Vagina (tissue), 2 donors: Measurements from ENCODE around the gene CD52. TPM values are rescaled to one million over a fixed set of nuclear protein-coding genes. Genes with fewer than 3 reads are reported as not detected.

Source experiments
- DNase-seq, 2 donors: peaks; one replicate each; pipeline ENCODE4 v3.0.0-alpha.2; 2017; ENCODE audit errors: extremely low spot score in 2 of 2
- H3K27ac ChIP-seq: fragments of 200-600 bp; sonication (generic); one replicate; pipeline ENCODE4 v1.5.1; 2019
- H3K27me3 ChIP-seq: fragments of 200-600 bp; sonication (generic); one replicate; pipeline ENCODE4 v1.5.1; 2019
- H3K36me3 ChIP-seq, 2 donors: fragments of 200-600 bp; sonication (generic); one replicate each; pipeline ENCODE4 v1.5.1; 2017 to 2019
- H3K4me1 ChIP-seq: fragments of 200-600 bp; sonication (generic); one replicate; pipeline ENCODE4 v1.5.1; 2019
- H3K4me3 ChIP-seq, 2 donors: fragments of 200-600 bp; sonication (generic); 1 replicate in 1 of 2; 2 replicates in 1 of 2; pipeline ENCODE4 v1.5.1; 2016 to 2019
- H3K9me3 ChIP-seq: fragments of 200-600 bp; sonication (generic); one replicate; pipeline ENCODE4 v1.5.1; 2019
- POLR2A ChIP-seq, 2 donors: fragments of 450-650 bp; IDR thresholded peaks; one replicate each; pipeline ENCODE4 v1.6.1; 2017; ENCODE audit warnings: antibody characterized with exemption in 2 of 2, mild to moderate bottlenecking in 2 of 2, moderate library complexity in 2 of 2
- POLR2AphosphoS5 ChIP-seq, 2 donors: sonication (generic); formaldehyde crosslinking; IDR thresholded peaks; one replicate each; pipeline ENCODE4 v1.9.0; 2017; ENCODE audit warnings: antibody characterized with exemption in 2 of 2, mild to moderate bottlenecking in 2 of 2, low read depth in 1 of 2; ENCODE audit not compliant: insufficient read depth in 1 of 2
- intact Hi-C: fragments of 100-400 bp; cut with DNase I; formaldehyde crosslinking; loops from one replicate; pipeline ENCODE4 v1.15.1; 2023
- total RNA-seq: library from RNA; depleted of rRNA; stranded (reverse); fragments of >200 nt; gene quantifications from one replicate; pipeline ENCODE4 v1.2.3, GENCODE V29; 2016
- TF ChIP-seq, protein P1 (sequence below), 3 experiments: fragments of 450-650 bp in 2 of 3; fragments of 200-600 bp in 1 of 3; sonication (generic) in 1 of 3; IDR thresholded peaks; one replicate each; pipeline ENCODE4 v1.5.1; 2017 to 2019; ENCODE audit warnings: antibody characterized with exemption in 3 of 3, mild to moderate bottlenecking in 2 of 3, moderate library complexity in 2 of 3

Gene CD52
- total RNA-seq, 1 donor from 2014 or later, result 8.1 TPM

DNA sequence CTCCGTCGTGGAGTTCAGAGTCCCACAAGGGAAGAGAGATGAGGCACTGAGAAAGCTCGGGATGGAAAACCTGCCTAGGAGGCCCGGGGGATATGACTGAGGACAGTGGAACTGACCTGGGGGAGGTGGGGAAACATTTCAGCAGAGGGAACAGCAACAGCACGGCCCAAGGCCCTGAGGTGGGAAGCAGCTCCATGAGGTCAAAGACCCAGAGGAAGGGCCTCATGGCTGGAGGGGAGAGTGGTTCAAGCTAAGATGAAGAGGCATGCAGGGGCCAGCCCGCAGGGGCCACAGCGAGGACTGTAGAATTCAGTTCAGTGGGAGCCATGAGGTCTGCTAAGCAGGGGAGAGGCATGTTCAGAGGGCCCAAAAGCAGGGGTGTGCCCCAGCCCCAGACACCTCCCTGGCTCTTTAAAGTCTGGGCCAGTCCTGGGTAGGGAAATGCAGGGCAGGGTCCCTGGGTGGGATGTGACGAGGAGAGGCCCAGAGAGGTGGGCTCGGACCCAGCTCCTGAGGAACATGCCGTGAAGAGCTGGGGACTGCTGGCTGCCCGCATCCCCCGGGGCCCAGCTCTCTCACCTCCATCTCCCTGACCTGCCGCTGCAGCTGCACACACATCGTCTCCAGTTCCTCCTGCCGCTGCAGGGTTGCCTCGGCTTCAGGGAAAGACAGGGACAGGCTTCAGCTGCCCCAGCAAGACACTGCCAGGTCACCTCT, 21.3 kb upstream of the CD52 start:
- Histone ChIP-seq H3K27me3 (no peaks in the 10 kb centered on the region), H3K27ac (no peak overlapping the region), H3K36me3 (no peaks in the 10 kb centered on the region), H3K9me3 (no peaks in the 10 kb centered on the region), H3K4me3 (no peak overlapping the region), H3K4me1 (peaks cover 2% of the 10 kb centered on the region)
- no peak for TF ChIP-seq POLR2A (IDR thresholded peaks at IDR 0.05)
- no peak for TF ChIP-seq POLR2AphosphoS5 (IDR thresholded peaks at IDR 0.05; ENCODE audit: insufficient read depth in 1 of 2, low read depth in 1 of 2)
- TF ChIP-seq, protein P1, sequence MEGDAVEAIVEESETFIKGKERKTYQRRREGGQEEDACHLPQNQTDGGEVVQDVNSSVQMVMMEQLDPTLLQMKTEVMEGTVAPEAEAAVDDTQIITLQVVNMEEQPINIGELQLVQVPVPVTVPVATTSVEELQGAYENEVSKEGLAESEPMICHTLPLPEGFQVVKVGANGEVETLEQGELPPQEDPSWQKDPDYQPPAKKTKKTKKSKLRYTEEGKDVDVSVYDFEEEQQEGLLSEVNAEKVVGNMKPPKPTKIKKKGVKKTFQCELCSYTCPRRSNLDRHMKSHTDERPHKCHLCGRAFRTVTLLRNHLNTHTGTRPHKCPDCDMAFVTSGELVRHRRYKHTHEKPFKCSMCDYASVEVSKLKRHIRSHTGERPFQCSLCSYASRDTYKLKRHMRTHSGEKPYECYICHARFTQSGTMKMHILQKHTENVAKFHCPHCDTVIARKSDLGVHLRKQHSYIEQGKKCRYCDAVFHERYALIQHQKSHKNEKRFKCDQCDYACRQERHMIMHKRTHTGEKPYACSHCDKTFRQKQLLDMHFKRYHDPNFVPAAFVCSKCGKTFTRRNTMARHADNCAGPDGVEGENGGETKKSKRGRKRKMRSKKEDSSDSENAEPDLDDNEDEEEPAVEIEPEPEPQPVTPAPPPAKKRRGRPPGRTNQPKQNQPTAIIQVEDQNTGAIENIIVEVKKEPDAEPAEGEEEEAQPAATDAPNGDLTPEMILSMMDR (IDR thresholded peaks at IDR 0.05), result no peak
- DNase-seq, result peak in 1 of 2 donors; percentile 67
- intact Hi-C loops, result no loop called here

DNA sequence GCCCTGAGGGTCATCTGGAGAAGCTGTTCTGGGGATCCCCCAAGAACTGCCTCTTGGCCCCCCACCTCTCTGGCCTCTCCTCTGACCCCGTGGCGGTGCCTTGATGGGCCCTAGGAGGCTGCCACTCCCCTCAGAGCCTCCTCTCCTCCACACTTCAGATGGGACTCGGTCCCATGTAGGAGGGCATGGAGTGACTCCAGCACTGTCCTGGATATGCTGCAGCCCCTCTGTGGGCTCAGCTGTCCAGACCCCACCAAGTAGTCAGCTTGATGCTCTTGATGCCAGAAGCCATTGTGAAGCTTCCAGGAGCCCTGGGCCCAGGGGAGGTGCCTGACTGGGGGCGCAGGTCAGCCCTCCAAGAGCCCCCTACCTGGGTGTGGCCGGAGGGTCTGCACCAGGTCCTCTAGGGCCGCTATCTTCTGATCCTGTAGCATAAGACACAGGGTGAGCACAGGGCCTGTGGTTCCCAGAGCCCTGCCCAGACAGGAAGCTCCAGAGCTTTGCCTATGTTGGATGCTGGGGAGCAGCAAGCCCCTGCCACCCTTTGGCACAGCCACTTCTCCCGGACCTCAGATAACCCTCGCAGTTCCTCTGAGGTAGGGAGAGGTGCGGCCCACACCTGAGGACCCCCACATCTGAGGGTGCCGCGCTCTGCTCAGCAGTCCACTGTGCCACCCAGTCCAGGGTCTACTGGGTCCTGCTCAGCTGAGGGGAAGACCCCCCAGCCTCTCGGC, 20.5 kb upstream of the CD52 start:
- no peak for DNase-seq
- Histone ChIP-seq H3K4me1 (no peaks in the 10 kb centered on the region), H3K9me3 (no peaks in the 10 kb centered on the region), H3K27me3 (no peaks in the 10 kb centered on the region), H3K4me3 (no peak overlapping the region), H3K27ac (no peak overlapping the region), H3K36me3 (no peaks in the 10 kb centered on the region)
- intact Hi-C loops, result no loop called here
- TF ChIP-seq POLR2AphosphoS5 (IDR thresholded peaks at IDR 0.05; ENCODE audit: insufficient read depth in 1 of 2, low read depth in 1 of 2), result no peak
- TF ChIP-seq POLR2A (IDR thresholded peaks at IDR 0.05), result no peak
- TF ChIP-seq, protein P1 (IDR thresholded peaks at IDR 0.05), result no peak

DNA sequence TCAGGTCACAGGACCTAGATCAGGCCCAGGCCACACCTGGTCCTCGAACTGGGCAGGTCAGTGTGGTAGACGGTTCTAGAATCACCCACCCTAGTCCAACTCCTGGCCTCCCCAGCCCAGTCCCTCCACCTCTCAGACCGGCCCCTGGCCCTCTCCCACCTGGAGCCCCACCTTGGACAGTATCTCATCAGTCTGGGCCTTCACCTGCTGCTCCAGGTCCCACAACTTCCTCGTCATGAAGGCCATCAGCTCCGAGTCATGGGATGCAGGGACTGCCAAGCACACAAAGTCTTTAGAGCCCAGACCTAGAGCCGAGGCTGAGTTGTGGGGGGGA, 20.0 kb upstream of the CD52 start:
- Histone ChIP-seq H3K36me3 (no peaks in the 10 kb centered on the region), H3K27ac (no peak overlapping the region), H3K9me3 (no peaks in the 10 kb centered on the region), H3K4me3 (no peak overlapping the region), H3K4me1 (no peaks in the 10 kb centered on the region), H3K27me3 (no peaks in the 10 kb centered on the region)
- TF ChIP-seq, protein P1 (IDR thresholded peaks at IDR 0.05), result no peak
- no peak for TF ChIP-seq POLR2A (IDR thresholded peaks at IDR 0.05)
- TF ChIP-seq POLR2AphosphoS5 (IDR thresholded peaks at IDR 0.05; ENCODE audit: insufficient read depth in 1 of 2, low read depth in 1 of 2), result no peak
- intact Hi-C loops, result no loop called here
- DNase-seq, result no peak

DNA sequence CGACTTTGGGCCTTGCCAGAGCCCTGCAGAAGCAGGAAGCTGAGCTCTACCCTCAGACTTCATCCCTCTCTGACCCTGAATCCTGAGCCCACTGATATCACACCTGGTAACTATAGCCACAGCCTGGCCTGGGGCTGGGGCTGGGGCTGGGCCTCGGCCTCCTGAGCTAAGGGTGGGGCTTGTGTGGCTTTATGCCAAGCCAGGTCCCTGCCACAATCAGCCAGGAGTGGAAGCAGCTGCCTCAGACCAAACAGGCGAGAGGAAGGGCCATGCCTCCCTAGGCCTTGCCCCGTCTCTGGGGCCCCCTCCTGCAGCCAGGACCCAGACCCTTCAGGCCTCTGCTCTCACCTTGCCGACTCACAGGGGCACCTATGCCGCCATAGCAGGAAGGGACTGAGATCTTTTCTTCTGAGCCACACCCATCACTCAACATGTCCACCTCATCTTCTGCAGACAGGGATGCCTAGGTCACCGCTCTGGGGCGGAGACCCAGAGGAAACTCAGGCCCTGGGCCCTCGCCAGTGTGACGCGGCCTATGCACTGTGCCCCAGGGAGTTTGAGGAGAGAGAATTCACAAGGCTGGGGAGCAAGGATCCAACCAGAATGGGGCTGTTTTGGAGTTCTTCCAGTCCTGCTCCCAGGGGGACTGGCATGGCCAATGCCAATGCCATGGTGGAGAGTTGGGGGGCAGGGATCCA, 17.0 kb upstream of the CD52 start:
- TF ChIP-seq POLR2AphosphoS5 (IDR thresholded peaks at IDR 0.05; ENCODE audit: insufficient read depth in 1 of 2, low read depth in 1 of 2) (no peak), POLR2A (IDR thresholded peaks at IDR 0.05) (no peak)
- TF ChIP-seq, protein P1 (IDR thresholded peaks at IDR 0.05), result no peak
- Histone ChIP-seq H3K4me3 (no peak overlapping the region), H3K27me3 (no peaks in the 10 kb centered on the region), H3K9me3 (no peaks in the 10 kb centered on the region), H3K27ac (no peak overlapping the region), H3K4me1 (peaks cover 3% of the 10 kb centered on the region), H3K36me3 (no peaks in the 10 kb centered on the region)
- no peak for DNase-seq
- intact Hi-C loops, result no loop called here
